ENCODE measurements around the gene CA10.

Gene CA10

GRCh38 chr17:51763058-51763457, 395.5 kb downstream of the CA10 start:
- no peak overlapping the region for H4K12ac ChIP-seq (ENCODE audit: low read depth, low read length)
- H3K27me3 ChIP-seq (ENCODE audit: insufficient read depth, low read length): no peaks in the 10 kb centered on the region
- H3K79me1 ChIP-seq (ENCODE audit: low read length): no peaks in the 10 kb centered on the region
- no peak overlapping the region for H2BK120ac ChIP-seq (ENCODE audit: insufficient read depth, low read length, poor library complexity)
- H2AFZ ChIP-seq (ENCODE audit: insufficient read depth, low read length, poor library complexity): no peak overlapping the region
- H2BK12ac ChIP-seq (ENCODE audit: low read length): no peak overlapping the region
- no peaks in the 10 kb centered on the region for H3K79me2 ChIP-seq (ENCODE audit: control insufficient read depth, insufficient read depth, low read length, poor library complexity)
- no peak overlapping the region for H2BK5ac ChIP-seq (ENCODE audit: low read depth, low read length, poor library complexity)
- no peak overlapping the region for H3K27ac ChIP-seq (ENCODE audit: low read depth, low read length)
- H3K18ac ChIP-seq (ENCODE audit: low read length): no peak overlapping the region
- H3K4ac ChIP-seq (ENCODE audit: low read depth, low read length): no peak overlapping the region
- H4K91ac ChIP-seq (ENCODE audit: low read depth, low read length): no peak overlapping the region
- WGBS (ENCODE audit: extremely low coverage, insufficient coverage, insufficient read length): no CpG with 5 or more reads among the region's 3 CpGs
- DNase-seq: no peak
- H4K8ac ChIP-seq (ENCODE audit: low read depth, low read length): no peak overlapping the region
- H3K36me3 ChIP-seq (ENCODE audit: control insufficient read depth in 1 of 2, insufficient read depth in 2 of 2, low read length in 2 of 2): no peaks in the 10 kb centered on the region
- no peaks in the 10 kb centered on the region for H3K9me3 ChIP-seq (ENCODE audit: insufficient read depth, low read depth, low read length)
- no peak overlapping the region for H3K4me2 ChIP-seq (ENCODE audit: low read length)
- H3K4me1 ChIP-seq (ENCODE audit: control insufficient read depth in 1 of 2, insufficient read depth in 2 of 2, low read length in 2 of 2): no peaks in the 10 kb centered on the region
- H2AK5ac ChIP-seq (ENCODE audit: low read length): no peak overlapping the region
- no peak overlapping the region for H3K9ac ChIP-seq (ENCODE audit: low read length)
- no peak overlapping the region for H3K4me3 ChIP-seq (ENCODE audit: low read depth, low read length)
- H3K14ac ChIP-seq (ENCODE audit: low read length): no peak overlapping the region
- H3K23ac ChIP-seq (ENCODE audit: low read length): no peak overlapping the region

DNA sequence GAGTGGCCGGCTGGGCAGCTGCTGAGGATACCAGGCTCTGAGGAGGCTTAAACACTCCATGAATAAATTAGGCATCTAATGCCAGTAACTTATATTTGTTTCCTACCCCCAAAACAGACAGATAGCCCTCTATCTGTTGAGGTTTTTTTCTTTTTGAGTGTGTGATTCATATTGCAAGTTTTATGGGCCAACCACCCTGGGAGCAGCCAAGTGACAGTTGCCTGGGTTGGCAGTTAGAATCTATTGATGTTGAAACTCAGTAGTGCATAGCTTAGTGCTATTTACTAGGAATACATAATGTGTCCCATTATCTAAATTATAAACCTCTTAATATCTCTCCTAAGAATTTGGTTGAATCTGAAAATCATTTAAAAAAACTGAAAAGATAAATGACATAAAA, 397.4 kb downstream of the CA10 start:
- H3K27ac ChIP-seq (ENCODE audit: low read depth, low read length): no peak overlapping the region
- no peaks in the 10 kb centered on the region for H3K79me2 ChIP-seq (ENCODE audit: control insufficient read depth, insufficient read depth, low read length, poor library complexity)
- H3K36me3 ChIP-seq (ENCODE audit: control insufficient read depth in 1 of 2, insufficient read depth in 2 of 2, low read length in 2 of 2): no peaks in the 10 kb centered on the region
- H3K4ac ChIP-seq (ENCODE audit: low read depth, low read length): no peak overlapping the region
- DNase-seq: no peak
- H3K9ac ChIP-seq (ENCODE audit: low read length): no peak overlapping the region
- no peak overlapping the region for H3K18ac ChIP-seq (ENCODE audit: low read length)
- H3K79me1 ChIP-seq (ENCODE audit: low read length): no peaks in the 10 kb centered on the region
- H2BK120ac ChIP-seq (ENCODE audit: insufficient read depth, low read length, poor library complexity): no peak overlapping the region
- H3K4me3 ChIP-seq (ENCODE audit: low read depth, low read length): no peak overlapping the region
- H3K4me2 ChIP-seq (ENCODE audit: low read length): no peak overlapping the region
- H2BK5ac ChIP-seq (ENCODE audit: low read depth, low read length, poor library complexity): no peak overlapping the region
- H4K8ac ChIP-seq (ENCODE audit: low read depth, low read length): no peak overlapping the region
- H3K9me3 ChIP-seq (ENCODE audit: insufficient read depth, low read depth, low read length): no peaks in the 10 kb centered on the region
- no peak overlapping the region for H4K91ac ChIP-seq (ENCODE audit: low read depth, low read length)
- no peaks in the 10 kb centered on the region for H3K4me1 ChIP-seq (ENCODE audit: control insufficient read depth in 1 of 2, insufficient read depth in 2 of 2, low read length in 2 of 2)
- H2AK5ac ChIP-seq (ENCODE audit: low read length): no peak overlapping the region
- H3K27me3 ChIP-seq (ENCODE audit: insufficient read depth, low read length): no peaks in the 10 kb centered on the region
- no peak overlapping the region for H2BK12ac ChIP-seq (ENCODE audit: low read length)
- H3K23ac ChIP-seq (ENCODE audit: low read length): no peak overlapping the region
- no peak overlapping the region for H3K14ac ChIP-seq (ENCODE audit: low read length)
- H2AFZ ChIP-seq (ENCODE audit: insufficient read depth, low read length, poor library complexity): no peak overlapping the region
- H4K12ac ChIP-seq (ENCODE audit: low read depth, low read length): no peak overlapping the region
- WGBS (ENCODE audit: extremely low coverage, insufficient coverage, insufficient read length): no CpG with 5 or more reads among the region's 1 CpG

DNA sequence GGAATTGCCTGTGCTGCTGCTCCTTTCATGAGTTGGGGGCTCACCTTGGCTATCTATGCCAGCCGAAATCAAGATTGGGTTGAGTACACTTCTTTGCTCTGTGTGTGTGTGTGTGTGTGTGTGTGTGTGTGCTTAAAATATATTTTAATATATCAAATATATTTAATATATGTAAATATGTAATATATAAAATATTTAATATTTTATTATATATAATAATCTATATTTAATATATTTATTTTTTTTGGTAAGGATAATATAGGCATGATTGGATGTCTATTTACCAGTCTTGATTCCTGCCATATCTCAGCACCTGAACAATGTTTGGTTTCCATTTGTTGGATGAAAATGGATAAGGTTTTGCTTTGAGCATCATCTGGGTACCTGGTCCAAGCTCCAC, 399.3 kb downstream of the CA10 start:
- no peaks in the 10 kb centered on the region for H3K4me1 ChIP-seq (ENCODE audit: control insufficient read depth in 1 of 2, insufficient read depth in 2 of 2, low read length in 2 of 2)
- no peaks in the 10 kb centered on the region for H3K79me2 ChIP-seq (ENCODE audit: control insufficient read depth, insufficient read depth, low read length, poor library complexity)
- H3K4ac ChIP-seq (ENCODE audit: low read depth, low read length): no peak overlapping the region
- H2BK120ac ChIP-seq (ENCODE audit: insufficient read depth, low read length, poor library complexity): no peak overlapping the region
- H2AFZ ChIP-seq (ENCODE audit: insufficient read depth, low read length, poor library complexity): no peak overlapping the region
- no peak overlapping the region for H3K4me2 ChIP-seq (ENCODE audit: low read length)
- no peak overlapping the region for H4K12ac ChIP-seq (ENCODE audit: low read depth, low read length)
- no peaks in the 10 kb centered on the region for H3K27me3 ChIP-seq (ENCODE audit: insufficient read depth, low read length)
- H2BK12ac ChIP-seq (ENCODE audit: low read length): no peak overlapping the region
- H4K91ac ChIP-seq (ENCODE audit: low read depth, low read length): no peak overlapping the region
- H3K9ac ChIP-seq (ENCODE audit: low read length): no peak overlapping the region
- H2BK5ac ChIP-seq (ENCODE audit: low read depth, low read length, poor library complexity): no peak overlapping the region
- DNase-seq: no peak
- WGBS (ENCODE audit: extremely low coverage, insufficient coverage, insufficient read length): no CpG with 5 or more reads among the region's 1 CpG
- no peak overlapping the region for H3K18ac ChIP-seq (ENCODE audit: low read length)
- no peaks in the 10 kb centered on the region for H3K79me1 ChIP-seq (ENCODE audit: low read length)
- H3K9me3 ChIP-seq (ENCODE audit: insufficient read depth, low read depth, low read length): no peaks in the 10 kb centered on the region
- no peak overlapping the region for H4K8ac ChIP-seq (ENCODE audit: low read depth, low read length)
- H3K23ac ChIP-seq (ENCODE audit: low read length): no peak overlapping the region
- no peaks in the 10 kb centered on the region for H3K36me3 ChIP-seq (ENCODE audit: control insufficient read depth in 1 of 2, insufficient read depth in 2 of 2, low read length in 2 of 2)
- H2AK5ac ChIP-seq (ENCODE audit: low read length): no peak overlapping the region
- no peak overlapping the region for H3K27ac ChIP-seq (ENCODE audit: low read depth, low read length)
- H3K14ac ChIP-seq (ENCODE audit: low read length): no peak overlapping the region
- no peak overlapping the region for H3K4me3 ChIP-seq (ENCODE audit: low read depth, low read length)

DNA sequence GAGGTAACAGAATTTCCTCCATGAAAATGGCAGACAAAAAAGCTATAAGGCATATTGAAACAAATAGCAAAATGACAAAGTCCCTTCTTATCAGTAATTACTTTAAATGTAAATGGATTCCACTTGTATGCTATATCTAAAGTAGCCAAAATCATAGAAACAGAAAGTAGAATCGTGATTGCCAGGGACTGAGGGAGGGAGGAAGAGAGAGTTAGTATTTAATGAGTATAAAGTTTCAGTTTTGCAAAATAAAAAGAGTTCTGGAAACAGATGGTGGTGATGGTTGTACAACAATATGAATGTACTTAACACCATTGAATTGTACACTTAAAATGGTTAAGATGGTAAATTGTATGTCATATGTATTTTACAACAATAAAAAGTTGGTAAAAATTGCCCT, 407.4 kb downstream of the CA10 start:
- H2AFZ ChIP-seq (ENCODE audit: insufficient read depth, low read length, poor library complexity): no peak overlapping the region
- no peak overlapping the region for H3K9ac ChIP-seq (ENCODE audit: low read length)
- no peak overlapping the region for H4K8ac ChIP-seq (ENCODE audit: low read depth, low read length)
- H3K27me3 ChIP-seq (ENCODE audit: insufficient read depth, low read length): no peaks in the 10 kb centered on the region
- no peak overlapping the region for H3K27ac ChIP-seq (ENCODE audit: low read depth, low read length)
- H3K23ac ChIP-seq (ENCODE audit: low read length): no peak overlapping the region
- no peaks in the 10 kb centered on the region for H3K79me2 ChIP-seq (ENCODE audit: control insufficient read depth, insufficient read depth, low read length, poor library complexity)
- no peak overlapping the region for H3K4me3 ChIP-seq (ENCODE audit: low read depth, low read length)
- WGBS (ENCODE audit: extremely low coverage, insufficient coverage, insufficient read length): no CpG with 5 or more reads among the region's 1 CpG
- no peak overlapping the region for H3K4ac ChIP-seq (ENCODE audit: low read depth, low read length)
- H3K79me1 ChIP-seq (ENCODE audit: low read length): no peaks in the 10 kb centered on the region
- no peak overlapping the region for H2AK5ac ChIP-seq (ENCODE audit: low read length)
- no peak overlapping the region for H2BK120ac ChIP-seq (ENCODE audit: insufficient read depth, low read length, poor library complexity)
- no peak overlapping the region for H2BK12ac ChIP-seq (ENCODE audit: low read length)
- no peak overlapping the region for H3K4me2 ChIP-seq (ENCODE audit: low read length)
- H4K91ac ChIP-seq (ENCODE audit: low read depth, low read length): no peak overlapping the region
- no peak overlapping the region for H4K12ac ChIP-seq (ENCODE audit: low read depth, low read length)
- no peak for DNase-seq
- H3K36me3 ChIP-seq (ENCODE audit: control insufficient read depth in 1 of 2, insufficient read depth in 2 of 2, low read length in 2 of 2): no peaks in the 10 kb centered on the region
- H2BK5ac ChIP-seq (ENCODE audit: low read depth, low read length, poor library complexity): no peak overlapping the region
- no peak overlapping the region for H3K14ac ChIP-seq (ENCODE audit: low read length)
- H3K9me3 ChIP-seq (ENCODE audit: insufficient read depth, low read depth, low read length): no peaks in the 10 kb centered on the region
- H3K18ac ChIP-seq (ENCODE audit: low read length): no peak overlapping the region
- H3K4me1 ChIP-seq (ENCODE audit: control insufficient read depth in 1 of 2, insufficient read depth in 2 of 2, low read length in 2 of 2): peaks cover 0 to 2% of the 10 kb centered on the region in 2 experiments

All from trophoblast cell (in vitro differentiated cells and primary cell).